GM12874 (cell line): Measurements from ENCODE around the gene TNFRSF18.

ENCODE experiments used
- CTCF ChIP-seq: IDR thresholded peaks from 2 replicates; pipeline ENCODE4 v1.5.1; 2011; ENCODE audit warnings: low read depth, mild to moderate bottlenecking, control low read depth, low read length, moderate library complexity; ENCODE audit not compliant: insufficient read depth

TNFRSF18 gene

GRCh38 chr1:1181938-1182410, 24.4 kb downstream of the TNFRSF18 start:
- TF ChIP-seq CTCF, result no peak

GRCh38 chr1:1181129-1181937, 25.1 kb downstream of the TNFRSF18 start:
- no peak for TF ChIP-seq CTCF

- no peak for TF ChIP-seq CTCF
These were observed 26.2 kb downstream of the TNFRSF18 start for GRCh38 chr1:1179983-1180861.

GRCh38 chr1:1179346-1179982, 26.9 kb downstream of the TNFRSF18 start:
- no peak for TF ChIP-seq CTCF

DNA sequence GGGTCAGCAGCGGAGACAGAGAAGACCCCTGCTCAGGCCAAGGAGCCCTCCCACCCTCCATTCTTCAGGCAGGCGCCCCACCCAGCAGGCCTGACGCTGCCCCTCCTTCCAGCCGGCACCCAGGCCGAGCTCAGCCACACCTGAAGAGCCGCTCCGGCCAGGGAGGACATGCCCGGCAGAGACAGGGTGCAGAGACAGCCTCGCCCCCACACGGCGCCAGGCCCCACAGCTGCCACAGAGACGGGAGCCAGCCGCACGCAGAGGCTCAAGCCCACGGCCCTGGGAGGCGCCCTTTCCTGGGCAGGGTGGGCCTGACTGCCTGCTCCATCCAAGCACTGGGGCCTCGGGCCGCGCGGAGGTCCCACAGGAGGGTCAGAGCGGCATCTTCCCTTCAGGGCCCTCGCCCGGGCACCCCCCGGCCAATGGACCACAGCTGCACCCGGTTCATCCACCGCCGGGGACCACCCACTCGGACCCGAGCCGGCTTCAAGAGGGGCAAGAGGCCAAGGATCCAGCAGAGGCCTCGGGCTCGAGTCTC, 27.5 kb downstream of the TNFRSF18 start:
- TF ChIP-seq CTCF, result no peak

DNA sequence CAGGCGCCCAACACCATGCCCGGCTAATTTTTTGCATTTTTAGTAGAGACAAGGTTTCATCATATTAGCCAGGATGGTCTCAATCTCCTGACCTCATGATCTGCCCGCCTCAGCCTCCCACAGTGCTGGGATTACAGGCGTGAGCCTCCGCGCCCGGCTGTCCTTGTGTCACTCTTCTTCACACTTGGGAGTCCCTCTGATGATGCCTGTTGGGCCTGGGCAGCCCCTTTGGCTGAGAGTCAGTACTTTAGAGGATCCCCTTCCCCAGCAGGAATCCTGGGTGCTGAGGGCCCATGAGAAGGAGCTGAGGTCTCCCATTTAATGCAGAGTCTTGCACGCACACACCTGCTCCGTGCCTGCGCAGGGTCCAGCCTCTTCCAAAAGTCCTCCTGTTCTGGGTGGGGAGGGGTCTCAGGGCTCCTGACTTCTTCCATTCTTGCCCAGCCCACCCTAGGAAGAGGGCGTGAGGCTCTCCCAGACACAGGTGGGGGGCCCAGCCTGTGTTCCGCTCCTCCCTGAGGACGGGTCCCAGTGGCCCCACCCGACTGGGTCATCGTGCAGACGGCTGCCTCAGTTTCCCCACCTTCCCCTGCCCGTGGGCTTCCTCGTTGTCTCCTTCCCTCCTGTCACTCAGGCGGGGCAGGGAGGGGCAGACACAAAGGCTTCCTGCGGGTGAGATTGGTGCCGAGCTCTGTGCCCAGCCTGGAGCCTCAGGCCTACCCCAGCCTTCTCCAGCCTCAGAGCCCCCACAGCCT, 28.8 kb downstream of the TNFRSF18 start:
- no peak for TF ChIP-seq CTCF
